WTC11 (cell line): ENCODE data around the gene CEP78.

Experiments used
- ESRRA ChIP-seq: sonication (generic); formaldehyde crosslinking; IDR thresholded peaks from 2 replicates; pipeline ENCODE4 v1.8.1; 2022; ENCODE audit warnings: mild to moderate bottlenecking, missing genetic modification reagents, borderline replicate concordance
- FOXK1 ChIP-seq: sonication (generic); formaldehyde crosslinking; IDR thresholded peaks from 2 replicates; pipeline ENCODE4 v1.8.0; 2022; ENCODE audit warnings: mild to moderate bottlenecking, moderate library complexity, missing genetic modification reagents
- IRF2 ChIP-seq: sonication (generic); formaldehyde crosslinking; IDR thresholded peaks from 2 replicates; pipeline ENCODE4 v1.8.0; 2022; ENCODE audit warnings: low read depth, missing genetic modification reagents, borderline replicate concordance
- NFYB ChIP-seq: sonication (generic); formaldehyde crosslinking; conservative IDR thresholded peaks from 2 replicates; pipeline ENCODE4 v1.8.0; 2022; ENCODE audit warnings: low read depth, missing genetic modification reagents
- TEAD4 ChIP-seq: sonication (generic); formaldehyde crosslinking; IDR thresholded peaks from 2 replicates; pipeline ENCODE4 v1.8.0; 2022; ENCODE audit warnings: mild to moderate bottlenecking, missing genetic modification reagents
- TF ChIP-seq, protein P1 (sequence below): sonication (generic); formaldehyde crosslinking; IDR thresholded peaks from 2 replicates; pipeline ENCODE4 v1.8.1; 2022; ENCODE audit warnings: mild to moderate bottlenecking, missing genetic modification reagents, moderate library complexity, borderline replicate concordance
- TF ChIP-seq, protein P2 (sequence below): fragments of 200-600 bp; IDR thresholded peaks from 2 replicates; pipeline ENCODE4 v1.8.0; 2022; ENCODE audit warnings: antibody characterized with exemption

DNA sequence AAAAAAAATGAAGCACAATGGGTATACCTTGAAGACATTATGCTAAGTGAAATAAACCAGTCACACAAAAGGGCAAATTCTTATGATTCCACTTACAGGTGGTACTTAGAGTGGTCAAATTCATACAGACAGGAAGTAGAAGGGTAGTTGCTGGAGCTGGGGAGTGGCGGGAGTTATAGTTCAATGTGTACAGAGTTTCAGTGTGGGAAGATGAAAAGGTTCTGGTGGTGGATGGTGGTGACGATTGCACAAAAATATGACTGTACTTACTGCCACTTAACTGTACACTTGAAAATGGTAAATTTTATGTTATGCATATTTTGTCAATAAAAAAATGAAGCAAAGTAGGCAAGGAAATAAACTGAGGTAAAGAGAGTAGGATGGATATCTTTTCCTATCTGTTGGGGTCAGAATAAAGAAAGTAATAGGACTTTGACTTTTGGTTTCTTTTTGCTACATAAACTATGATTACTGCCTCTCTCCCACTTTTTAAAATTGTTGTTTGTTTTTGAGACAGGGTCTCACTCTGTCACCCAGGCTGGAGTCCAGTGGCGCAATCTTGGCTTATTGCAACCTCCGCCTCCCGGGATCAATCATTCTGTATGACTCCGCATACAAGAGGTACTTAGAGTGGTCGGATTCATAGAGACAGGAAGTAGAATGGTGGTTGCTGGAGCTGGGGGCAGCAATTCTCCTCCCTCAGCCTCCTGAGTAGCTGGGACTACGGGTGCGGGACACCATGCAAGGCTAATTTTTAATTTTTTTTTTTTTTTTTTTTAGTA lies 57.0 kb downstream of the CEP78 start:
- TF ChIP-seq, protein P1, sequence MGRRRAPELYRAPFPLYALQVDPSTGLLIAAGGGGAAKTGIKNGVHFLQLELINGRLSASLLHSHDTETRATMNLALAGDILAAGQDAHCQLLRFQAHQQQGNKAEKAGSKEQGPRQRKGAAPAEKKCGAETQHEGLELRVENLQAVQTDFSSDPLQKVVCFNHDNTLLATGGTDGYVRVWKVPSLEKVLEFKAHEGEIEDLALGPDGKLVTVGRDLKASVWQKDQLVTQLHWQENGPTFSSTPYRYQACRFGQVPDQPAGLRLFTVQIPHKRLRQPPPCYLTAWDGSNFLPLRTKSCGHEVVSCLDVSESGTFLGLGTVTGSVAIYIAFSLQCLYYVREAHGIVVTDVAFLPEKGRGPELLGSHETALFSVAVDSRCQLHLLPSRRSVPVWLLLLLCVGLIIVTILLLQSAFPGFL (CRISPR knock-in tag) = no peak
- TF ChIP-seq, protein P2, sequence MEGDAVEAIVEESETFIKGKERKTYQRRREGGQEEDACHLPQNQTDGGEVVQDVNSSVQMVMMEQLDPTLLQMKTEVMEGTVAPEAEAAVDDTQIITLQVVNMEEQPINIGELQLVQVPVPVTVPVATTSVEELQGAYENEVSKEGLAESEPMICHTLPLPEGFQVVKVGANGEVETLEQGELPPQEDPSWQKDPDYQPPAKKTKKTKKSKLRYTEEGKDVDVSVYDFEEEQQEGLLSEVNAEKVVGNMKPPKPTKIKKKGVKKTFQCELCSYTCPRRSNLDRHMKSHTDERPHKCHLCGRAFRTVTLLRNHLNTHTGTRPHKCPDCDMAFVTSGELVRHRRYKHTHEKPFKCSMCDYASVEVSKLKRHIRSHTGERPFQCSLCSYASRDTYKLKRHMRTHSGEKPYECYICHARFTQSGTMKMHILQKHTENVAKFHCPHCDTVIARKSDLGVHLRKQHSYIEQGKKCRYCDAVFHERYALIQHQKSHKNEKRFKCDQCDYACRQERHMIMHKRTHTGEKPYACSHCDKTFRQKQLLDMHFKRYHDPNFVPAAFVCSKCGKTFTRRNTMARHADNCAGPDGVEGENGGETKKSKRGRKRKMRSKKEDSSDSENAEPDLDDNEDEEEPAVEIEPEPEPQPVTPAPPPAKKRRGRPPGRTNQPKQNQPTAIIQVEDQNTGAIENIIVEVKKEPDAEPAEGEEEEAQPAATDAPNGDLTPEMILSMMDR = no peak
- TF ChIP-seq NFYB (no peak), FOXK1 (no peak), IRF2 (no peak), ESRRA (CRISPR knock-in tag) (no peak), TEAD4 (CRISPR knock-in tag) (no peak)
